AG09309 (cell line): ENCODE measurements around the gene COX6A2.

Source experiments
- DNase-seq: peaks from one replicate; pipeline ENCODE4 v3.0.0-alpha.2; 2010; ENCODE audit warnings: low read depth
- H3K4me3 ChIP-seq: 2 replicates; pipeline ENCODE4 v1.5.1; 2011; ENCODE audit warnings: mild to moderate bottlenecking, low read depth, low read length, moderate library complexity; ENCODE audit not compliant: control insufficient read depth
- TF ChIP-seq, protein P1 (sequence below): IDR thresholded peaks from 2 replicates; pipeline ENCODE4 v1.5.1; 2011; ENCODE audit warnings: mild to moderate bottlenecking, low read depth, low read length, inconsistent platforms; ENCODE audit not compliant: insufficient read depth, control insufficient read depth; ENCODE audit errors: missing control alignments

Gene COX6A2

GRCh38 chr16:31467858-31468257 lies 39.7 kb upstream of the COX6A2 start:
- no peak overlapping the region for H3K4me3 ChIP-seq
- no peak for DNase-seq
- TF ChIP-seq, protein P1, sequence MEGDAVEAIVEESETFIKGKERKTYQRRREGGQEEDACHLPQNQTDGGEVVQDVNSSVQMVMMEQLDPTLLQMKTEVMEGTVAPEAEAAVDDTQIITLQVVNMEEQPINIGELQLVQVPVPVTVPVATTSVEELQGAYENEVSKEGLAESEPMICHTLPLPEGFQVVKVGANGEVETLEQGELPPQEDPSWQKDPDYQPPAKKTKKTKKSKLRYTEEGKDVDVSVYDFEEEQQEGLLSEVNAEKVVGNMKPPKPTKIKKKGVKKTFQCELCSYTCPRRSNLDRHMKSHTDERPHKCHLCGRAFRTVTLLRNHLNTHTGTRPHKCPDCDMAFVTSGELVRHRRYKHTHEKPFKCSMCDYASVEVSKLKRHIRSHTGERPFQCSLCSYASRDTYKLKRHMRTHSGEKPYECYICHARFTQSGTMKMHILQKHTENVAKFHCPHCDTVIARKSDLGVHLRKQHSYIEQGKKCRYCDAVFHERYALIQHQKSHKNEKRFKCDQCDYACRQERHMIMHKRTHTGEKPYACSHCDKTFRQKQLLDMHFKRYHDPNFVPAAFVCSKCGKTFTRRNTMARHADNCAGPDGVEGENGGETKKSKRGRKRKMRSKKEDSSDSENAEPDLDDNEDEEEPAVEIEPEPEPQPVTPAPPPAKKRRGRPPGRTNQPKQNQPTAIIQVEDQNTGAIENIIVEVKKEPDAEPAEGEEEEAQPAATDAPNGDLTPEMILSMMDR, result no peak

- no peak for DNase-seq
- TF ChIP-seq, protein P1, result no peak
Observed at GRCh38 chr16:31467151-31467773, 39.1 kb upstream of the COX6A2 start.

GRCh38 chr16:31466381-31466841 lies 38.3 kb upstream of the COX6A2 start:
- H3K4me3 ChIP-seq, result no peak overlapping the region
- DNase-seq, result no peak
- TF ChIP-seq, protein P1, result no peak

More at GRCh38 chr16:31467151-31467773, 39.1 kb upstream of the COX6A2 start:
- no peak overlapping the region for H3K4me3 ChIP-seq

- TF ChIP-seq, protein P1, result no peak
- DNase-seq, result no peak
- no peak overlapping the region for H3K4me3 ChIP-seq
Observed at GRCh38 chr16:31465788-31466370, 37.7 kb upstream of the COX6A2 start.

GRCh38 chr16:31464781-31465260 lies 36.7 kb upstream of the COX6A2 start:
- DNase-seq, result no peak
- H3K4me3 ChIP-seq, result no peak overlapping the region
- TF ChIP-seq, protein P1, result no peak

DNA sequence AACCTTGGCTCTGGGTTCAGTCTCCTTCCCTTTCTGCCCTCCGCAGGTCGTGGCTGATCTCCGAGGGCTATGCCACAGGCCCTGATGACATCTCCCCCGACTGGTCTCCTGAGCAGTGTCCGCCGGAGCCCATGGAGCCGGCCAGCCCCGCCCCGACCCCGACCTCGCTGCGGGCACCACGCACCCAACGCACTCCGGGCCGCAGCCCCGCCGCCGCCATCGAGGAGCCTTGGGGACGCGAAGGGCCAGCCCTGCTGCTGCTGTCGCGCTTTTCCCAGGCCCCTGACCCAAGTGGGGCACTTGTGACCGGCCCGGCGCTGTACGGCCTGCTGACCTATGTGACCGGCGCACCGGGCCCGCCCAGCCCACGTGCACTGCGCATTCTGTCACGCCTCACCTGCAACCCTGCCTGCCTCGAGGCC lies 36.2 kb upstream of the COX6A2 start:
- no peak overlapping the region for H3K4me3 ChIP-seq
- no peak for DNase-seq
- TF ChIP-seq, protein P1, result no peak
